HepG2 (cell line): ENCODE results near the gene CCSER1.

Experiments used
- ELF1 ChIP-seq: sonication (generic); formaldehyde crosslinking; IDR thresholded peaks from 2 replicates; pipeline ENCODE4 v1.4.0; 2020; ENCODE audit warnings: missing genetic modification reagents
- EP300 ChIP-seq, 3 experiments: sonication (generic) in 1 of 3; formaldehyde crosslinking in 1 of 3; IDR thresholded peaks; 2 replicates each; pipeline versions ENCODE4 v1.5.1 to v1.6.1; 2011 to 2020; ENCODE audit warnings: low read depth in 2 of 3, low read length in 2 of 3, borderline replicate concordance in 1 of 3, improper control_type of control experiment in 1 of 3, mild to moderate bottlenecking in 1 of 3, missing genetic modification reagents in 1 of 3, moderate library complexity in 1 of 3
- KLF13 ChIP-seq: sonication (generic); formaldehyde crosslinking; IDR thresholded peaks from 2 replicates; pipeline ENCODE4 v1.4.0; 2020; ENCODE audit warnings: mild to moderate bottlenecking, missing genetic modification reagents
- SP2 ChIP-seq: sonication (generic); formaldehyde crosslinking; IDR thresholded peaks from 2 replicates; pipeline ENCODE4 v1.5.1; 2020; ENCODE audit warnings: mild to moderate bottlenecking, missing genetic modification reagents
- ZNF777 ChIP-seq: sonication (generic); formaldehyde crosslinking; IDR thresholded peaks from 2 replicates; pipeline ENCODE4 v1.4.0; 2020; ENCODE audit warnings: missing genetic modification reagents
- TF ChIP-seq, protein P1 (sequence below): IDR thresholded peaks from 2 replicates; pipeline ENCODE4 v1.6.1; 2016
- TF ChIP-seq, protein P2 (sequence below): sonication (generic); formaldehyde crosslinking; IDR thresholded peaks from 2 replicates; pipeline ENCODE4 v1.5.0; 2020; ENCODE audit warnings: mild to moderate bottlenecking, missing genetic modification reagents, moderate library complexity
- TF ChIP-seq, protein P3 (sequence below): sonication (generic); formaldehyde crosslinking; IDR thresholded peaks from 2 replicates; pipeline ENCODE4 v1.4.0; 2020; ENCODE audit warnings: missing genetic modification reagents

DNA sequence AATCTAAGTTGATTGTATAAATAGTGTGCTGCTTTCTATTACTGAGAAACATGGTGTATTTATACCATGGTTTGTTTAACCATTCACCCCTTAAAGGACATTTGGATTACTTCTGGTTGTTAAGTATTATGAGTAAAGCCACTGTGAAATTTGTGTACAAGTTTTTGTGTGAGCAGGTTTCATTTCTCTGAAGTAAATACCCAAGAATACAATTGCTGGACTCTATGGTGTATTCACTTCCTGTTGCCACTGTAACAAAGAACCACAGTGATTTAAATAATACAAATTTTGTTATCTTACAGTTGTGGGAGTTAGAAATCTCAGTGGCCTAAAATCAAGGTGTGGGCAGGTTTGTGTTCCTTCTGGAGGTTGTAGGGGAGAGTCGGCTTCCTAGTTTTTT, 869.6 kb downstream of the CCSER1 start:
- TF ChIP-seq EP300 (IDR thresholded peaks at IDR 0.05; ENCODE audit: low read depth in 2 of 2, low read length in 2 of 2) (no peak), EP300 (CRISPR knock-in tag; IDR thresholded peaks at IDR 0.05; ENCODE audit: borderline replicate concordance) (no peak), KLF13 (no peak), ELF1 (CRISPR knock-in tag) (no peak), SP2 (CRISPR knock-in tag) (no peak), ZNF777 (CRISPR knock-in tag) (no peak)
- TF ChIP-seq, protein P1, sequence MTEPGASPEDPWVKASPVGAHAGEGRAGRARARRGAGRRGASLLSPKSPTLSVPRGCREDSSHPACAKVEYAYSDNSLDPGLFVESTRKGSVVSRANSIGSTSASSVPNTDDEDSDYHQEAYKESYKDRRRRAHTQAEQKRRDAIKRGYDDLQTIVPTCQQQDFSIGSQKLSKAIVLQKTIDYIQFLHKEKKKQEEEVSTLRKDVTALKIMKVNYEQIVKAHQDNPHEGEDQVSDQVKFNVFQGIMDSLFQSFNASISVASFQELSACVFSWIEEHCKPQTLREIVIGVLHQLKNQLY, result no peak
- TF ChIP-seq, protein P2, sequence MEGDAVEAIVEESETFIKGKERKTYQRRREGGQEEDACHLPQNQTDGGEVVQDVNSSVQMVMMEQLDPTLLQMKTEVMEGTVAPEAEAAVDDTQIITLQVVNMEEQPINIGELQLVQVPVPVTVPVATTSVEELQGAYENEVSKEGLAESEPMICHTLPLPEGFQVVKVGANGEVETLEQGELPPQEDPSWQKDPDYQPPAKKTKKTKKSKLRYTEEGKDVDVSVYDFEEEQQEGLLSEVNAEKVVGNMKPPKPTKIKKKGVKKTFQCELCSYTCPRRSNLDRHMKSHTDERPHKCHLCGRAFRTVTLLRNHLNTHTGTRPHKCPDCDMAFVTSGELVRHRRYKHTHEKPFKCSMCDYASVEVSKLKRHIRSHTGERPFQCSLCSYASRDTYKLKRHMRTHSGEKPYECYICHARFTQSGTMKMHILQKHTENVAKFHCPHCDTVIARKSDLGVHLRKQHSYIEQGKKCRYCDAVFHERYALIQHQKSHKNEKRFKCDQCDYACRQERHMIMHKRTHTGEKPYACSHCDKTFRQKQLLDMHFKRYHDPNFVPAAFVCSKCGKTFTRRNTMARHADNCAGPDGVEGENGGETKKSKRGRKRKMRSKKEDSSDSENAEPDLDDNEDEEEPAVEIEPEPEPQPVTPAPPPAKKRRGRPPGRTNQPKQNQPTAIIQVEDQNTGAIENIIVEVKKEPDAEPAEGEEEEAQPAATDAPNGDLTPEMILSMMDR (CRISPR knock-in tag), result no peak
- TF ChIP-seq, protein P3, sequence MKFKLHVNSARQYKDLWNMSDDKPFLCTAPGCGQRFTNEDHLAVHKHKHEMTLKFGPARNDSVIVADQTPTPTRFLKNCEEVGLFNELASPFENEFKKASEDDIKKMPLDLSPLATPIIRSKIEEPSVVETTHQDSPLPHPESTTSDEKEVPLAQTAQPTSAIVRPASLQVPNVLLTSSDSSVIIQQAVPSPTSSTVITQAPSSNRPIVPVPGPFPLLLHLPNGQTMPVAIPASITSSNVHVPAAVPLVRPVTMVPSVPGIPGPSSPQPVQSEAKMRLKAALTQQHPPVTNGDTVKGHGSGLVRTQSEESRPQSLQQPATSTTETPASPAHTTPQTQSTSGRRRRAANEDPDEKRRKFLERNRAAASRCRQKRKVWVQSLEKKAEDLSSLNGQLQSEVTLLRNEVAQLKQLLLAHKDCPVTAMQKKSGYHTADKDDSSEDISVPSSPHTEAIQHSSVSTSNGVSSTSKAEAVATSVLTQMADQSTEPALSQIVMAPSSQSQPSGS (CRISPR knock-in tag), result no peak
